MG63 (cell line): ENCODE results near the gene TUT7. TPM values are rescaled to one million over a fixed set of nuclear protein-coding genes. Genes with fewer than 3 reads are reported as not detected.
"Not testable (repeated sequence)": the region's sequence is repeated elsewhere in the genome, so short reads cannot be mapped to it uniquely, and the experiment has no call there.

Experiments
- DNase-seq: peaks from one replicate; pipeline ENCODE4 v3.0.0-alpha.2; 2020
- H3K27me3 ChIP-seq: fragments of 250-450 bp; sonication (Bioruptor Pico); 2 replicates; pipeline ENCODE4 v1.5.1; 2020; ENCODE audit warnings: mild to moderate bottlenecking, moderate library complexity
- H3K36me3 ChIP-seq: fragments of 250-450 bp; sonication (Bioruptor Pico); 2 replicates; pipeline ENCODE4 v1.5.1; 2020; ENCODE audit warnings: mild to moderate bottlenecking, moderate library complexity
- H3K4me3 ChIP-seq: fragments of 250-450 bp; sonication (Bioruptor Pico); 2 replicates; pipeline ENCODE4 v1.5.1; 2020; ENCODE audit warnings: mild to moderate bottlenecking, moderate library complexity
- H3K9me3 ChIP-seq: fragments of 250-450 bp; sonication (Bioruptor Pico); 2 replicates; pipeline ENCODE4 v1.5.1; 2020; ENCODE audit warnings: mild to moderate bottlenecking, moderate library complexity
- total RNA-seq: library from RNA; depleted of rRNA; stranded (reverse); fragments of >200 nt; shearing (Covaris generic); gene quantifications from 2 replicates; pipeline ENCODE4 v1.2.3, GENCODE V29; 2014; ENCODE audit warnings: low replicate concordance

Gene TUT7
- total RNA-seq, 1 experiment from 2014 or later = 11.8 TPM

GRCh38 chr9:86324308-86324707, 29.9 kb downstream of the TUT7 start:
- H3K4me3 ChIP-seq = no peak overlapping the region
- peaks cover 62% of the 10 kb centered on the region for H3K36me3 ChIP-seq
- H3K9me3 ChIP-seq = no peaks in the 10 kb centered on the region
- no peaks in the 10 kb centered on the region for H3K27me3 ChIP-seq
- peak; percentile 12 for DNase-seq

- H3K4me3 ChIP-seq = no peak overlapping the region
- no peaks in the 10 kb centered on the region for H3K27me3 ChIP-seq
- no peaks in the 10 kb centered on the region for H3K9me3 ChIP-seq
- H3K36me3 ChIP-seq = peaks cover 71% of the 10 kb centered on the region
- peak; percentile 50 for DNase-seq
Observed at GRCh38 chr9:86322973-86323644, 31.1 kb downstream of the TUT7 start.

DNA sequence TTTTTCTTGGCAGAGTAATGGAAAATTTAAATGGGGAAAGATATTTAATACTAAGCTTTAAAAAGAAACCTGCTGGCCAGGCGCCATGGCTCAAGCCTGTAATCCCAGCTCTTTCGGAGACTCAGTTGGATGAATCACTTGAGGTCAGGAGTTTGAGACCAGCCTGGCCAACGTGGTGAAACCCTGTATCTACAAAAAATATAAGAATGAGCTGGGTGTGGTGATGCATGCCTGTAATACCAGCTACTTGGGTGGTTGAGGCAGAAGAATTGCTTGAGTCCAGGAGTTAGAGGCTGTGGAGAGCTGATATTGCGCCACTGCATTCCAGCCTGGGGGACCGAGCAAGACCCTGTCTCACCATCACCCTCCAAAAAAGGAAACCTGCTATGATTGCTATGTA, 32.8 kb downstream of the TUT7 start:
- peaks cover 75% of the 10 kb centered on the region for H3K36me3 ChIP-seq
- H3K27me3 ChIP-seq = no peaks in the 10 kb centered on the region
- H3K4me3 ChIP-seq = no peak overlapping the region
- peak; percentile 89 for DNase-seq
- H3K9me3 ChIP-seq = no peaks in the 10 kb centered on the region

GRCh38 chr9:86318187-86318586, 36.0 kb downstream of the TUT7 start:
- Histone ChIP-seq H3K4me3 (no peak overlapping the region), H3K27me3 (no peaks in the 10 kb centered on the region), H3K36me3 (peaks cover 68% of the 10 kb centered on the region), H3K9me3 (no peaks in the 10 kb centered on the region)
- DNase-seq = no peak

DNA sequence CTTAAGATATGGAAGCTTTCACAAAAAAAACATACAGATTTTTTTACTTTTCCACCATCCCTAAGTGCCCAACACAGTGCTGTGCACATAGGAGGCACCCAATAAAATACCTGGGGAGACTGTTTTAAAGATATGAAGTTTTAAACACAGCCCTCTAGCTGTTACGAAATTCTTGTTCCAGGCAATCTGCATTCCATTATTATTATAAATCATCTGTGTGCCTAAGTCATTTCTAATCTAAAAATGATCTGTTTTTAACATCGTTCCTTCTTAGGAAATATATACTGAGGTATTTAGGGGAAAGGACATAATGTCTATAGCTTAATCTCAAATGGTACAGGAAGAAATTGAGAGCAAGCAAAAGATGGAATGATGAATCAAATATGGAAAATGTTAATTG, 39.1 kb downstream of the TUT7 start:
- Histone ChIP-seq H3K36me3 (peaks cover 51% of the 10 kb centered on the region), H3K9me3 (no peaks in the 10 kb centered on the region), H3K27me3 (no peaks in the 10 kb centered on the region), H3K4me3 (no peak overlapping the region)
- DNase-seq = no peak

DNA sequence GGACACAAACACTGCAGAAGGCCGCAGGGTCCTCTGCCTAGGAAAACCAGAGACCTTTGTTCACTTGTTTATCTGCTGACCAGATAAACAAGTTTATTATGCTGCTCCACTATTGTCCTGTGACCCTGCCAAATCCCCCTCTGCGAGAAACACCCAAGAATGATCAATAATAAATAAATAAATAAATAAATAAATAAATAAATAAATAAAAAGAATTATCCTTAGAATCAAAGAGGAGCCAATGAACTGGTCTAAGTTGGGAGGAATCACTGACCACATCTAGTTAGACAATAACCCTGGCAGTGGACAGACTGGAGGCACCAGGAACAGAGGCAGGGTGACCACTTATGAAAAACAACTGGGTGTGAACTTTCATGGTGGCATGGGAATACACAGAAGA, 41.3 kb downstream of the TUT7 start:
- H3K27me3 ChIP-seq, H3K4me3 ChIP-seq, DNase-seq, H3K9me3 ChIP-seq: not testable (repeated sequence)
- H3K36me3 ChIP-seq = peaks cover 47% of the 10 kb centered on the region

GRCh38 chr9:86308687-86309086, 45.5 kb downstream of the TUT7 start:
- Histone ChIP-seq H3K9me3 (no peaks in the 10 kb centered on the region), H3K27me3 (no peaks in the 10 kb centered on the region), H3K36me3 (peaks cover 45% of the 10 kb centered on the region), H3K4me3 (no peak overlapping the region)
- no peak for DNase-seq

DNA sequence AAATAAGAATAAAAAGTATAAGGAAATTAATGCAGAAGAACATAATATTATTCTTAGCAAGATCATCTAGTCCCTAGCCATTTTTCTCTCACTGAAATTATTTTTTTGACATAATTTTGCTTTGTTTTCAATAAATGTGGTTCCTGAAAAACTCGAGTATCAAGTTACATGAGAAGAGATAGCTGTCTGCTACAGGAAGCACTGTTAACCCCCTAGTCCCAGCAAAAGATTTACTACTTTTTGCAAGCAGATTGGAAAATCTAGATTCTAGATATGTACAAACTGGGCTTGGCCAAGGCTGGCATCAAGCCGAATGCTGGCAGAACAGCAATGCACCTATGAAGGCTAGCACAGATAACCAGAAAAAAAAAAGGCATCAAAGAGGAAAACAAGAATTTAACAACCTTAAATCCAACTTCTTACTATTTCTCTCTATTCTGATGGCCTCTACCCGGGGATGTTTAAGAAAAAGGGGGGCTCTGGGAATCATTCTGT, 49.9 kb downstream of the TUT7 start:
- Histone ChIP-seq H3K27me3 (no peaks in the 10 kb centered on the region), H3K36me3 (peaks cover 61% of the 10 kb centered on the region), H3K9me3 (no peaks in the 10 kb centered on the region), H3K4me3 (no peak overlapping the region)
- no peak for DNase-seq

DNA sequence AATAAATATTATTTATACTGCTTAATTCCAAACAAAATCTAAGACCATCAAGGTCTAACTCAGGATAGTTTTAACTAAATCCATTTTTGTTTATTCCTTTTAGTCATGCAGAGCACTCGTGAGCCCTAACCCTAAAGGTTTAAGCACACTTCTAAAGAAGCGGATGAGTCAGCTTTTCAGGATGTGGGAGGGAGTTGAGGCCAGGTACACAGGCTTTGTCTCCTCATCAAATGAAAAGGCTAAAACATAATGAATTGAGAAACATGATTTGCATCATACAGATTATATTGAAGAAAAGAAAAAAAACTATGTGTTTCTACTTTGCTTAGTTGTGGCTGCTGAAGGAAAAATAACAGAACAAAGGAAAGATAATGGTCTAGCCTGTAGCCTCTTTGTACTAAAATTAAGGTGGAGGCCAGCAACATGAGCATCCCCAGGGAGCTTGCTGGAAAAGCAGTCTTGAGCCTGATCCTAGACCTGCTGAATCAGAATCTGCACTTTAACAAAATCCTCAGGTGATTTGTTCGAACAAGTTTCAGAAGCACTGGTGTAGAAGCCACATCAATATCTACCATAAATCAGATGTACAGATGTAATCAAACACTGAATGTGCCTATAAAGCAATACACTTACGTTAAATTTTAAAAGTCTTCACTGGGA, 50.8 kb downstream of the TUT7 start:
- peaks cover 53% of the 10 kb centered on the region for H3K36me3 ChIP-seq

DNA sequence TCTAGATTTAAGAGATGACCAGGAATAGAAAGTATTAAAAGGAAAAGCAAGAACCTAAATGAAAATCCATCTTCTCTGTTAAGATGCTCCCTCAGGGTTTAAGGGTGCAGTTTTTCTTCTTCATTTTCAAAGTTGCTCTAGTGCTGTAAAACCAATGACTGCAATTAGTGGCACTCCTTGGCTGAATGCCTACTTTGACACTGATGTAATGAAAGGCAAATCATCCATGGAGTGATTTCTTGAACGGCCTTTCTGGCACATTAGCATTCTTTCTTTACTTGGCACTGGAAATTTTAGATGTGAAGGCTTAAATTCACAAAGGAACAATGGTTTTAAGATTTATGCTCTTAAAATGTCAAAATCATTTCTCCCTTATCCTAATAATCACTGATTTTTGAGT, 52.5 kb downstream of the TUT7 start:
- no peak for DNase-seq
- Histone ChIP-seq H3K27me3 (no peaks in the 10 kb centered on the region), H3K9me3 (no peaks in the 10 kb centered on the region), H3K36me3 (peaks cover 41% of the 10 kb centered on the region), H3K4me3 (no peak overlapping the region)

More for the DNA sequence above, 50.8 kb downstream of the TUT7 start:
- DNase-seq = no peak
- no peaks in the 10 kb centered on the region for H3K9me3 ChIP-seq
- no peak overlapping the region for H3K4me3 ChIP-seq
- no peaks in the 10 kb centered on the region for H3K27me3 ChIP-seq

DNA sequence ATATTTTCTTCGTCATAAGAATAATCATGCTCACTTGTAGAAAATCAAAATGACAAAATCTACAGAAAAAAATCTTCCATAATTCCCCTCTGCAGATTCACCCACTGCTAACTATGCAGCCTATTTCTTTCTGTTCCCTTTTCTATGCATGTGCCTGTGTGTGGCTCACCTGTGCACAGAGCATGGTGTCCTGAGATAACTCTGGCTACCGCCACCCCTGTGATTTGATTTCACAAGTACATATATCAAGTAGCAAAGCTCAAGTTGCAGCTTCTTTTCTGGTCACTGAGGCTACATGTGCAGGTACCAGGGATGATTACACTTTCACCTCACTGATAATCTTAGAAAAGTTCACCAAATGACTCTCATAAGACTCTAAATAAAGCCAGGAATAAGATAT, 53.5 kb downstream of the TUT7 start:
- Histone ChIP-seq H3K9me3 (no peaks in the 10 kb centered on the region), H3K4me3 (no peak overlapping the region), H3K36me3 (peaks cover 35% of the 10 kb centered on the region), H3K27me3 (no peaks in the 10 kb centered on the region)
- DNase-seq = no peak

DNA sequence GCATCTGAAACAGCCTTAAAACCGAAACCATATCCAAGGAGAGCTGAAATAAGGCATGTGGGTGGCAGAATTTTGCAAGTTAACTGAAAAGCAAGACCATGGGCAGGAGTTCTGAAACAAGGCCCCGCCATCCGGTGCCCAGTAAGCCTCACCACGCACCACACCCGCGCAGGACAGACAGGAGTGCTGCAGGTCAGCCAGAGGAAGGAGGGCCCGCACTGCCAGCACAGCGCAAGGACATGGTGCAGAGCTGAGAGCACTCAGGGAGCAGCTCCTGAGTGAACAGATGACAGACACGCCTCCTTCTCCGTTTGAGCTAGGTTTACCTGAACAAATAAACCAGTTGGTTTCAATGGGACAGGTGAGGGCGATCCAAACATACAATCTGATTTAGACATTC, 55.3 kb downstream of the TUT7 start:
- DNase-seq = no peak
- Histone ChIP-seq H3K36me3 (peaks cover 26% of the 10 kb centered on the region), H3K9me3 (no peaks in the 10 kb centered on the region), H3K27me3 (no peaks in the 10 kb centered on the region), H3K4me3 (no peak overlapping the region)

- not testable (repeated sequence) for DNase-seq, H3K4me3 ChIP-seq, H3K27me3 ChIP-seq, H3K9me3 ChIP-seq
- H3K36me3 ChIP-seq = peaks cover 16% of the 10 kb centered on the region; the same call in 1 of the 2 replicates
Observed at GRCh38 chr9:86290341-86290740, 63.9 kb downstream of the TUT7 start.

GRCh38 chr9:86288499-86289198, 65.6 kb downstream of the TUT7 start:
- Histone ChIP-seq H3K36me3 (peaks cover 16% of the 10 kb centered on the region; the same call in 1 of the 2 replicates), H3K9me3 (no peaks in the 10 kb centered on the region), H3K27me3 (no peaks in the 10 kb centered on the region), H3K4me3 (no peak overlapping the region)
- no peak for DNase-seq

DNA sequence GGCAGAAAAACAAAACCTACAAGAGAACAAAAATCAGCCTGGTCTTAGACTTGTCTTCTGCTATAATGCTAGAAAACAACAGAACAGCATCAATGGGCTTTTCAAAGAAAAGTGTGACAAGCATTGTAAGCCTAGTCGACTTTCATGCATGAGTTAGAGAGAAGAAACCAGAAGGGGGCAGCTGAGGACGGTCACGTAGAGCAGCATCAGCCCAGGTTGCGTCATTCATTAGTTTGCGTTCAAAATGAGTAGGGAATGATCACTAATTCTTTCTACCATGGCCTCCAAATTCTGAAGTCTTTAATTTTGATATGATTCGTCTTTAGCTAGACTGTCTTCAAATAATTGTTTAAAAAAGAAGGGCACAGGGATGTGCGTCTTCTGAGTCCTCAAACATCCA, 67.2 kb downstream of the TUT7 start:
- H3K9me3 ChIP-seq = no peaks in the 10 kb centered on the region
- peaks cover 16% of the 10 kb centered on the region; the same call in 1 of the 2 replicates for H3K36me3 ChIP-seq
- no peak for DNase-seq

GRCh38 chr9:86286278-86286677, 67.9 kb downstream of the TUT7 start:
- H3K4me3 ChIP-seq = no peak overlapping the region
- H3K9me3 ChIP-seq = no peaks in the 10 kb centered on the region

More for the DNA sequence above, 67.2 kb downstream of the TUT7 start:
- no peaks in the 10 kb centered on the region for H3K27me3 ChIP-seq
- H3K4me3 ChIP-seq = no peak overlapping the region

GRCh38 chr9:86285261-86285660, 68.9 kb downstream of the TUT7 start:
- Histone ChIP-seq H3K4me3 (no peak overlapping the region), H3K27me3 (no peaks in the 10 kb centered on the region), H3K9me3 (no peaks in the 10 kb centered on the region), H3K36me3 (peaks cover 16% of the 10 kb centered on the region; the same call in 1 of the 2 replicates)
- DNase-seq = no peak

More at GRCh38 chr9:86286278-86286677, 67.9 kb downstream of the TUT7 start:
- no peak for DNase-seq
- Histone ChIP-seq H3K36me3 (peaks cover 16% of the 10 kb centered on the region; the same call in 1 of the 2 replicates), H3K27me3 (no peaks in the 10 kb centered on the region)
